ENCODE measurements around the gene PPARG.

The PPARG gene

DNA sequence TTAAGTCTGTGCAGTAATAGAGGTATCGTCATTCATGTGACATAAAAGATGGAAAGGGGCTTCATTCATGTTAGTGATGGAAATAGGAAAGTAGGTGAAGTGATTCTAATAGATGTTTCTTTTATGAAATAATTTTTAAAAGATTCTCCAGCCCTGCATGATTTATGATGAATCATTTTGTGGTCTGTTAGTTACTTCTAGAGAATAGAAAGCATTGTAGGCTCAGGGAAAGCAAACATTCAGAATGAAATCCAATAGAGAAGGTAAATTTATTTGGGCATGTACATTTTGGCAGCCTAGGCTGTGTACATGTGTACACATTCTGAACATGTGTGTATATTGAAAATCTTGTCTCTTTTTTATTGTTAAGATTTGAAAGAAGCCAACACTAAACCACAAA is 23.1 kb downstream of the PPARG start:
- no peak overlapping the region for H3K27ac Mint-ChIP-seq
- DNase-seq = no peak
- H3K9me3 Mint-ChIP-seq = no peaks in the 10 kb centered on the region
- H3K4me1 Mint-ChIP-seq (ENCODE audit: low read depth) = peaks cover 24% of the 10 kb centered on the region
- H3K27me3 Mint-ChIP-seq = peaks cover 34% of the 10 kb centered on the region
- H3K4me3 Mint-ChIP-seq = no peak overlapping the region
- H3K36me3 Mint-ChIP-seq (ENCODE audit: low read depth) = no peaks in the 10 kb centered on the region

DNA sequence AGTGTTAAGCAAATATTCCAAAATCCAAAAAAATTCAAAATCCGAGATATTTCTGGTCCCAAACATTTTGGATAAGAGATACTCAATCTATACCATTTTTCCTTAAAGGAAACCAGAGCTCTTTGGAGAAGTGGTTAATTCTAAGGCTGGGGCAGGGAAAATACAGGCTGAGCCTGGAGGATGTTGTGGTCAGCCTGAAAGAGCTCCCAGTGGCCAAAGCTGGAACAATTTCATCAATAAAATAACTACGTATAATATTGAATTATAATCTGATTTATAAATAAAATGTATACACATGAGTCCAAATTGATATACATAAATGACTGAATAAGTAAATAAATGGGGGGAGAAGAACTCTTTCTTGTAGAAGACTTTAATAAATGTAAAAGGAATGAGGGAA is 24.6 kb downstream of the PPARG start:
- Mint-ChIP-seq H3K27me3 (peaks cover 27% of the 10 kb centered on the region), H3K4me3 (no peak overlapping the region)

DNA sequence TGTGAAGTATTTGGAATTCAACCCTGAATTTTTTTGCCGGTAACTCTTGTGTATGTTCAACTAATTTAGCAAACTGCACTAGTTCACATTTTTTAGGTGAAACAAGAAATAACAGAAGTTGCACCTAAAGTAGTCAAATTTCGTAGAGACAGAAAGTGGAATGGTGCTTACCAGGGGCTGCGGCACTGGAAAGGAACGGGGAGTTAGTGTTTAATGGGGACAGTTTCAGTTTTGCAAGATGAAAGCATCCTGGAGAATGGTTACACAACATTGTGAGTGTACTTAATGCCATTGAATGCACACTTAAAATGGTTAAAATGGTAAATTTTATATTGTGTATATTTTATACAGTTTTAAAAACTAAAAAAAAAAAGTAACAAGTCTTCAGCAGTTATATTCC is 27.4 kb downstream of the PPARG start:
- no peaks in the 10 kb centered on the region for H3K36me3 Mint-ChIP-seq (ENCODE audit: low read depth)
- DNase-seq = no peak
- H3K4me3 Mint-ChIP-seq = no peak overlapping the region
- peaks cover 13% of the 10 kb centered on the region for H3K4me1 Mint-ChIP-seq (ENCODE audit: low read depth)
- no peaks in the 10 kb centered on the region for H3K9me3 Mint-ChIP-seq
- peaks cover 26% of the 10 kb centered on the region for H3K27me3 Mint-ChIP-seq
- no peak overlapping the region for H3K27ac Mint-ChIP-seq

More for the DNA sequence above, 24.6 kb downstream of the PPARG start:
- Mint-ChIP-seq H3K4me1 (ENCODE audit: low read depth) (peaks cover 15% of the 10 kb centered on the region), H3K9me3 (no peaks in the 10 kb centered on the region), H3K36me3 (ENCODE audit: low read depth) (no peaks in the 10 kb centered on the region), H3K27ac (no peak overlapping the region)
- DNase-seq = no peak

DNA sequence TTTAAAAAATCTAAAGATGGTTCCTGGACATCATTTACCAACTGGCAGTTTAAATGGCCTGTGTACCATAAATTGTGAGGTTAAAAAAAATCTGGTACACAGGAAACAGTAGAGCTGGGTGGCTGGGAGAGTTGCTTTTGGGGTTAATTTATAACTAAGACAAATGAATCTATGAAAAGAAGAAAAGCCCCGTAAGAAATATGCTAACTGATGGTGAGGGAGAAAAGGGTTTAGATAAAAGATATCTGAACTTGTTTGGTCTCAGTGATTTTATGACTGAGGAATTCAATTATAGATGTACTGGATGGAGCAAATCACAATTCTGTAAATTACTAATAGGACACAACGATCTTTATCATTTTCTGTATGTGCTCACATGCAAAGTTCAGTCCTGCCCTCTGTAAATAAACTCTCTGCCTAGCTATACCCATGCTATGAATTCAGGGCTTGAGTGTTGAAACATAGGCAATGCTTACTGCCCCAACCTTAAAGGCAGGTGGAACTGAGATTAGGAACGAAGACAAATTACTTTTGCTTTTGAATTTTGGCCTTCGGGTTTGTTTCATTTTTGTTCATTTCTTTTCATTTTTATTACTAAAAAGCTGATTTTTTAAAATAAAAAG is 28.0 kb downstream of the PPARG start:
- H3K4me1 Mint-ChIP-seq (ENCODE audit: low read depth) = peaks cover 9% of the 10 kb centered on the region
- no peak overlapping the region for H3K27ac Mint-ChIP-seq
- no peak for DNase-seq
- no peaks in the 10 kb centered on the region for H3K9me3 Mint-ChIP-seq
- H3K36me3 Mint-ChIP-seq (ENCODE audit: low read depth) = no peaks in the 10 kb centered on the region
- peaks cover 30% of the 10 kb centered on the region for H3K27me3 Mint-ChIP-seq
- no peak overlapping the region for H3K4me3 Mint-ChIP-seq

DNA sequence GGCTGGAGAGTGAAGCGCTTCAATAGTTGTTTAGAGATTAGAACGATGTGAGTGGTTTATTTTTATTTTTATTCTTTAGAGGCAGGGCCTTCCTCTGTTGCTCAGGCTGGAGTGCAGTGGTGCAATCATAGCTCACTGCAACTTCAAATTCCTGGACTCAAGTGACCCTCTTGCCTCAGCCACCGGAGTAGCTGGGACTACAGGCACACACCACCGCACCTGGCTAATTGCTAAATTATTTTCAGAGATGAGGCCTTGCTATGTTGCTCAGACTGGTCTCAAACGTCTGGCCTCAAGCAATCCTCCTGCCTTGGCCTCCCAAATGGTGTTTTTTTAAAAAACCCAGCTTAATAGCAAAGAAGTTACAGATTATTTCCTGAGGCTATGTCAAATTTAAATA is 29.0 kb downstream of the PPARG start:
- DNase-seq = no peak
- Mint-ChIP-seq H3K36me3 (ENCODE audit: low read depth) (no peaks in the 10 kb centered on the region), H3K27me3 (peaks cover 36% of the 10 kb centered on the region), H3K4me3 (no peak overlapping the region), H3K27ac (no peak overlapping the region), H3K9me3 (no peaks in the 10 kb centered on the region), H3K4me1 (ENCODE audit: low read depth) (peaks cover 6% of the 10 kb centered on the region)

DNA sequence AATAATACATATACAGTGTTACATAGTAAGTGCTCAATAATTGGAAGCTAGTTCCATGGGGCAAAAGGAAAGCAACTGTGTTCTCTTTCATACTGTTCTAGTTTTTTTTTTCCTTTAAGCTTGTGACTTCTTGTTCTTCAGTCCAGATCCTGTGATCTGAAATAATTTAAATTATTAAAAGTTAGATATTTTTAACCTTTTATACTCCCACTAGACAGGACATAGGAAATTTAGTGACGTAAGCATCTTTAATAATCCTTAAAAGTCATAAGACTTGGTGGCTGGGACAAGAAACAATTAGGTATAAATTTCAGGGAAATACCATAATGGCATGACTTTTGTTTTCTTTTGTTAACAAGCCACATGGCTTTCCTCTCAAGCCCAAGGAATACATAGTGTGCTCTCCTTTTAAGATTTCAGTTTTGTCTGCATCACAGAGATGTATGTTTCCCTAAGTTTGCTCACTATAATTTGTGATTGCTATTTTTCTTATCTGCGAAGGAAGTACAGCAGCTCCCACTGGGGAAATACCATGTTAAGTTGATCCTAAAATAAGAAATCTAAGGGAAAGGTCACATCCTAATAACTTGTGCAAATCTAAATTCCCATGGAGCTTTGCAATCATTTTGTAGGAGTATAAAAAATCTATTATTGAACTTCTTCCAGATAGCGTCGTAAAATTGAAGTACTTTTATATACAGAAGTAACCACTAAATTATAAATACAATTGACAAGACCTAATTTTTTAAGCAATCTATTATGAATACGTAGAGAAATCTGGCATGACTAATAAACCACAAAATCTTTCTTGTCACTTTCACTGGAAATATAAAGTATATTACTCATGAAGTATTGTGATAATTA is 30.1 kb downstream of the PPARG start:
- Mint-ChIP-seq H3K36me3 (ENCODE audit: low read depth) (no peaks in the 10 kb centered on the region), H3K9me3 (no peaks in the 10 kb centered on the region), H3K27ac (no peak overlapping the region), H3K4me1 (ENCODE audit: low read depth) (peaks cover 6% of the 10 kb centered on the region), H3K27me3 (peaks cover 45% of the 10 kb centered on the region), H3K4me3 (no peak overlapping the region)
- no peak for DNase-seq

DNA sequence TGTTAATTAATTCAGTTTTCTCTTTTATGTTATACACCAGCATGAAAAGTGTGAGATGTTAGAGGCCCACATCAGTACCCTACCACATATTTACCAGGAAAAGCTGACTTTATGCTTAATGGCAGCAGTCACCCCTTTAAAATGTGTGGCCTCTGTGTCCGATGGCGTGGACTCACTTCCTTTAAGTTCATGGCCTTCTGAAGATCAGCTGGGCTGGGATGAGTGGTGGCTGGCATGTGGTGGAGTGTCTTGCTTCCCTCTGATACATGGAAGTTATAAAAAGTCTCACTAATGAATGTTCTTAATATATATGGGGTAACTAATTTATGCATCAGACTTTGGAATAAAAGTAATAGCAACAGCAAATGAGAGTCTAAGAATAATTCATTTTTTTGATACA is 32.1 kb downstream of the PPARG start:
- Mint-ChIP-seq H3K4me3 (no peak overlapping the region), H3K36me3 (ENCODE audit: low read depth) (no peaks in the 10 kb centered on the region), H3K27me3 (peaks cover 33% of the 10 kb centered on the region), H3K4me1 (ENCODE audit: low read depth) (peaks cover 7% of the 10 kb centered on the region), H3K27ac (no peak overlapping the region), H3K9me3 (no peaks in the 10 kb centered on the region)
- no peak for DNase-seq

DNA sequence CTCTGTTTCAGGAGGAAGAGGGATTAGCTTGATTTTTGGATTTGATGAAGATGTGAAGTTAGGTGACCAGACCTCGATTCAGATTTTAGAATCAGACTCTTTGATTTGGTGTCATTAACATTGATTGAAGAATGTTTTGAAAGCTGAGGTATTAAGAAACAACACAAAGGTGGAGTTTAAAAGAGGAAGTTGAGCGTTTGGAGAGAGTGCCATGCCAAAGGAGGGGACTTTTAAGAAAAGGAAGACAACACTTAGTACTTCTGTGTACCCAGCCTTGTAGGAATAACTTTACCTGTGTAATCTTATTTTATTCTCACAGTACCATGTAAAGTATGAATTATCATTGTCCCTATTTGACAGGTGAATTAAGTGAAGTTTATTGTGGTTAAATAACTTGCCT is 34.4 kb downstream of the PPARG start:
- Mint-ChIP-seq H3K4me3 (no peak overlapping the region), H3K9me3 (no peaks in the 10 kb centered on the region)

DNA sequence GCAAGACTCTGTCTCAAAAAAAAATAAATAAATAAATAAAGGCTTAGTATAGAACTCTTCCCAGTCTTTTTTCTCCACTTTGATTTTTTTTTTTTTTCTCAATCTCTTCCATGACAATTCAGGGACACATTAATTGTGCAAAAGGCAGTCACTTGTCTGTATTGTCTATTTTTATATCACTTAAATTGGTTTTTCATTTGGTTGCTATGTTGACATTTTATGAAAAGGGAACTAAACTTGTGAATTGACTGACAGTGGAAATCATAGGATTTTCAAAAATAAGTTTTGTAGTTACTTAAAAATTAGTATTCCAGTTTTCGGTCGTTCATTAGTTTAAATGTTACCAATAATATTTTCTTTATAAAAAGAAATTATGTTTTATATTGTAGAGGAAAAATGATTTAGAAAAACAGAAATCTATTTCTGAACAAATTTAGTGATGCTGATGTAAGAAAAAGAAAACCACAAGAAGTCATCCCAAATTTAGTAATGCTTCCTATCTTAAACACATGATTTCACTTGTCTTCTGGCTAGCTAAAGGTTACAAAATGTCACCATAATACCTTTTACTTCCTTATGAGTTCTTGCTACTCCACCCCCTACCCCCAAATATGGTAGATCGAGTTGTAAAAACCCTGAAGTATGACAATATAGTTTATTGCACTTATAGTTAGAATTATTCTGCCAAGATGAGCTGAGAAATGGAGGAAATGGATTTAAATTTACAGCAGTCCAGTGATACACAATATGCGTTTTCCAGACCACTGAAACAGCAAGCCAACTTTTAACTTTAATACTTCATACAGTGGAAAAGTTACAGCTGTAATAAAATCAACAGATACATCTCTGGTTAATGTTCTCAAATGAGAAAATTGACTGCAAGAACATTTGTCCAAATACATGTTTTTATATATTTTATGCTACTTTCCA is 37.0 kb downstream of the PPARG start:
- DNase-seq = no peak
- Mint-ChIP-seq H3K9me3 (no peaks in the 10 kb centered on the region), H3K4me1 (ENCODE audit: low read depth) (peaks cover 2% of the 10 kb centered on the region), H3K27me3 (peaks cover 34% of the 10 kb centered on the region), H3K36me3 (ENCODE audit: low read depth) (no peaks in the 10 kb centered on the region), H3K27ac (no peak overlapping the region), H3K4me3 (no peak overlapping the region)

More for the DNA sequence above, 34.4 kb downstream of the PPARG start:
- Mint-ChIP-seq H3K4me1 (ENCODE audit: low read depth) (peaks cover 7% of the 10 kb centered on the region), H3K36me3 (ENCODE audit: low read depth) (no peaks in the 10 kb centered on the region), H3K27ac (no peak overlapping the region), H3K27me3 (peaks cover 29% of the 10 kb centered on the region)
- no peak for DNase-seq

DNA sequence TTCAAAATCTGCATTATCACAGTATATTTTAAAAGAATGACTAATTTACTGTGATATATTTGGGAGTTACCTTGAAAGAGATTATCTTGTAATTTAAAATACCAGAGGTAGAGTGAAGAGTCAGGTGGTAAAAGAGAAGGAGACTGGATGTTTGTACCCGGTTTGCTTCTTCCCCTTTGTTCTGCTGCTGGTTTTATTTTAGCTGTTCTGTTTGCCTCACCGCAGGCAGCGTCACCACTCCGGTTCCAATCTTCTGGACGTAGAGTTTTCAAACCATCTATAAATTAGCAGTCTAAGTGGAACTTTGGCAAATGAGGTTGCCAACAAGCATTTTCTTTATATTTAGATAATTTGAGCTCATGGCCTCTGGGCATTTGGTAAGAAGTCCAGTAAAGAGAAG is 38.2 kb downstream of the PPARG start:
- no peak for DNase-seq
- H3K27me3 Mint-ChIP-seq = peaks cover 26% of the 10 kb centered on the region
- H3K9me3 Mint-ChIP-seq = no peaks in the 10 kb centered on the region
- no peak overlapping the region for H3K27ac Mint-ChIP-seq
- H3K4me3 Mint-ChIP-seq = no peak overlapping the region
- no peaks in the 10 kb centered on the region for H3K36me3 Mint-ChIP-seq (ENCODE audit: low read depth)
- peaks cover 2% of the 10 kb centered on the region for H3K4me1 Mint-ChIP-seq (ENCODE audit: low read depth)

DNA sequence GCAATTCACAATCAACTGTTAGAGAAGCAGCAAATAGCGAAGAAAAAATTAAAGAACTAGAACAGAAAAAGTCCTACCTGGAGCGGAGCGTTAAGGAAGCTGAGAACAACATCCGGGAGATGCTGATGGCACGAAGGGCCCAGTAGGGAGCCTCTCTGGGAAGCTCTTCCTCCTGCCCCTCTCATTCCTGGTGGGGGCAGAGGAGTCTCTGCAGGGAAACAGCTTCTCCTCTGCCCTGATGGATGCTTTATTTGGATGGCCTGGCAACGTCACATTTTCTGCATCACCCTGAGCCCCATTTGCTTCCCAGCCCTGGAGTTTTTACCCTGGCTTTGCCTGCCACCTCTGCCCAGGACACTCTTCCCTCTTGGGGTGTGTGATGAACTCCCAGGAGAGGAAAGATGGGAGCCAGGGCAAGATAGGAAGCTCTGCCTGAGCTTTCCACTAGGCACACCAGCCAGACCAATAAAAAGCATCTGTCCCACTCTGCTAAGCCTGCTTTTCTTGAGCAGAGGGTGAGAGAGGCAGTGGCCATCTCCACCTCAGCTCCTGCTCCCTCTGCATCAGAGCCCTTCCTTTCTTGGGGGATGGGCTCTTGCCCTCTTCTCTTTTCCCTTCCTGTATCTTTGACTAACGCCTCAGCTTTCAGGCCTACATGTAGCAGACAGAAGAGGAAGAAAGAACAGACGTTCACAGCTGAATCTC is 39.4 kb downstream of the PPARG start:
- H3K27me3 Mint-ChIP-seq = peaks cover 17% of the 10 kb centered on the region
- no peak overlapping the region for H3K27ac Mint-ChIP-seq
- no peaks in the 10 kb centered on the region for H3K36me3 Mint-ChIP-seq (ENCODE audit: low read depth)
- peaks cover 2% of the 10 kb centered on the region for H3K4me1 Mint-ChIP-seq (ENCODE audit: low read depth)
- no peak for DNase-seq
- no peak overlapping the region for H3K4me3 Mint-ChIP-seq
- no peaks in the 10 kb centered on the region for H3K9me3 Mint-ChIP-seq

DNA sequence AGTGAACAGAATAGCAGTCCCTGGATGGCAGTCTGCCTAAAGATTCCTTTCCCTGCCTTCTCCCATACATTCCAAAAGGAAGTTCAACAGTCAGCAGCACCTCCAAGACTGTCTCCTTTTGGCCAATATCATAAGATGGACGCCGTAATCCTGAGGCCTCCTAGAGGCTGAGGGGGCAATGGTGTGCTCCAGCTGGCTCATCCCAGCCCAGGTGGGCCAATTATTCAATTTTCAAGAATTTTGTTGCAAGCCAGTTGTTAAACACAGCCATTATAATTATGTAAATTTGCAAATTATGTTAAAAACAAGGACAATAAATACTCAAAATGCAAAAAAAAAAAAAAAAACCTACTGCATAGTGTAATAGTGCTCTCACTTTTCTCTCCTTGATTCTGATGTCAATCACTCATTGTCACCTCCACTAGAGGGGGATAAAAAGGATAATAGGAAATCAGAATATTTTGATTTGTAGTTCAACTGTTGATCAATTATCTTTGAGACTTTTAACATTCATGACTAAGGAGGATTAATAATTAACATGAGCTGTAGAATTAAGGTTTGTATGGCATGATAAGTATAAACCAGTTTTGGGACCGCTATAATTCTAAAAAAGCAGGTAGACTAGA is 40.1 kb downstream of the PPARG start:
- Mint-ChIP-seq H3K36me3 (ENCODE audit: low read depth) (no peaks in the 10 kb centered on the region), H3K9me3 (no peaks in the 10 kb centered on the region), H3K4me3 (no peak overlapping the region), H3K27ac (no peak overlapping the region), H3K27me3 (peaks cover 12% of the 10 kb centered on the region), H3K4me1 (ENCODE audit: low read depth) (peaks cover 2% of the 10 kb centered on the region)
- DNase-seq = no peak

DNA sequence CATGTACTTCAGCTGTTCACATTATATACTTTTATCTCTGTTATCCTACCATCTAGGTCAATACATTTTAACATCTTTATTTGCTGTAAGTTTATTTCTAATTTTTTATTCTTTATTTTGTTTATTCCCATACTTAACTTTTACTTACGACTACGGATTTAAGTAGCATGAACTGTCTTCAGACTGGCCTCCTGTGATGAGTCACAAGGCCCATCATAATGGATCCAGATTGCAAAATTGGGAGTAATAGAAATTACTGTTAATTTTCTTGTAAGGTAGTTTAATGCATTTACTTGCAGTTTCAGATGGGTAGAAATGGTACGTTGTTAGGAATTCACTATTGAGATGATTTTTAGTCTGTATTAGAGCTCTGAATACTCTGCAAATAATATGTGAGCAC is 45.9 kb downstream of the PPARG start:
- Mint-ChIP-seq H3K27ac (no peak overlapping the region), H3K36me3 (ENCODE audit: low read depth) (no peaks in the 10 kb centered on the region), H3K27me3 (peaks cover 5% of the 10 kb centered on the region), H3K4me1 (ENCODE audit: low read depth) (peaks cover 19% of the 10 kb centered on the region), H3K4me3 (no peak overlapping the region), H3K9me3 (no peaks in the 10 kb centered on the region)
- no peak for DNase-seq

DNA sequence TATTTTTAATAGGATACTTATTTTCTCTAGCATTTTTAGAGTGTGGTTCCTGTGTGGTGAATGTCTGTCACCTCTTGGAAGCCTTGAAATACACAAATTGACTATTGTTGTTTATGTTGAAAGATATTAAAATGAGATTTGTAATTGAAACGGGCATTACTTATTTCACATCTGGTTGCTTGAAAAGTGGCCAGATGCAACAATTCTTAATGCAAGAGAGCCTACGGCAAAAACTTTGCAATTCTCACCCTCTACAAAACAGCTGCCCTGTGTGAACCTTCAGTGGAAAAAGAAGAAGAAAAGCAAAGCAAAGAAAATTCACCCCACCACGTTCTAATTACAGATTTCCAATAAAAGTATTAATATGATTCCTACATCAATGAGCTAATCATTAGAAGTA is 46.6 kb downstream of the PPARG start:
- Mint-ChIP-seq H3K4me3 (no peak overlapping the region), H3K27me3 (peaks cover 2% of the 10 kb centered on the region), H3K27ac (no peak overlapping the region), H3K4me1 (ENCODE audit: low read depth) (peaks cover 19% of the 10 kb centered on the region), H3K9me3 (no peaks in the 10 kb centered on the region), H3K36me3 (ENCODE audit: low read depth) (no peaks in the 10 kb centered on the region)
- no peak for DNase-seq
